Smooth muscle cell (in vitro differentiated cells): Measurements from ENCODE around the gene KRTAP10-3. TPM values are rescaled to one million over a fixed set of nuclear protein-coding genes. Genes with fewer than 3 reads are reported as not detected.

ENCODE experiments used
- DNase-seq: peaks from one replicate; lab custom pipeline; 2025; ENCODE audit not compliant: unreplicated experiment; lab: John Stamatoyannopoulos, UW
- H2AFZ ChIP-seq: fragments of 200-600 bp; sonication (generic); 2 replicates; pipeline ENCODE4 v1.6.0; 2016; ENCODE audit warnings: antibody characterized with exemption, low read depth, mild to moderate bottlenecking
- H3F3A ChIP-seq: fragments of 200-600 bp; sonication (generic); 2 replicates; pipeline ENCODE4 v1.6.0; 2017; ENCODE audit warnings: antibody characterized with exemption, low read depth
- H3K27ac ChIP-seq: fragments of 200-600 bp; sonication (generic); 2 replicates; pipeline ENCODE4 v1.5.1; 2016; ENCODE audit warnings: low read depth, mild to moderate bottlenecking
- H3K27me3 ChIP-seq: fragments of 200-600 bp; sonication (generic); 2 replicates; pipeline ENCODE4 v1.6.1; 2016; ENCODE audit warnings: low read depth, mild to moderate bottlenecking
- H3K36me3 ChIP-seq: fragments of 200-600 bp; sonication (generic); 2 replicates; pipeline ENCODE4 v1.5.1; 2016; ENCODE audit warnings: low read depth
- H3K4me1 ChIP-seq: fragments of 200-600 bp; sonication (generic); 2 replicates; pipeline ENCODE4 v1.5.1; 2016; ENCODE audit warnings: low read depth
- H3K4me2 ChIP-seq: fragments of 200-600 bp; sonication (generic); 2 replicates; pipeline ENCODE4 v1.6.0; 2016; ENCODE audit warnings: mild to moderate bottlenecking
- H3K4me3 ChIP-seq: fragments of 200-600 bp; sonication (generic); 2 replicates; pipeline ENCODE4 v1.5.1; 2016; ENCODE audit warnings: mild to moderate bottlenecking
- H3K79me2 ChIP-seq: fragments of 200-600 bp; sonication (generic); 2 replicates; pipeline ENCODE4 v1.6.0; 2016; ENCODE audit warnings: low read depth, mild to moderate bottlenecking
- H3K9ac ChIP-seq: fragments of 200-600 bp; sonication (generic); 2 replicates; pipeline ENCODE4 v1.6.0; 2016; ENCODE audit warnings: low read depth
- H3K9me3 ChIP-seq: fragments of 200-600 bp; sonication (generic); replicated peaks from 2 replicates; pipeline ENCODE4 v1.5.1; 2016; ENCODE audit warnings: low read depth
- H4K20me1 ChIP-seq: fragments of 200-600 bp; sonication (generic); 2 replicates; pipeline ENCODE4 v1.6.0; 2016; ENCODE audit warnings: low read depth
- WGBS: methylation state at CpG from one replicate; pipeline ENCODE4 v1.1.7; 2016; ENCODE audit warnings: low lambda C conversion rate; 5-methylcytosine and 5-hydroxymethylcytosine counted together
- polyA plus RNA-seq: library from polyadenylated mRNA; unstranded; fragments of >200 nt; fragmentation: Nextera tagmentation; extraction: Ambion mirVana; gene quantifications from 2 replicates; pipeline ENCODE4 v1.2.1, GENCODE V29; 2016
- total RNA-seq: library from RNA; depleted of rRNA; stranded (reverse); fragments of >200 nt; gene quantifications from 2 replicates; pipeline ENCODE4 v1.2.3, GENCODE V29; 2014
- TF ChIP-seq, protein P1 (sequence below): fragments of 200-600 bp; sonication (generic); IDR thresholded peaks from 2 replicates; pipeline ENCODE4 v1.5.1; 2017; ENCODE audit warnings: borderline replicate concordance, mild to moderate bottlenecking, antibody characterized with exemption; ENCODE audit not compliant: insufficient read depth, poor library complexity, severe bottlenecking

Gene KRTAP10-3
- total and polyA plus RNA-seq, 2 experiments from 2014 or later, result not detected

DNA sequence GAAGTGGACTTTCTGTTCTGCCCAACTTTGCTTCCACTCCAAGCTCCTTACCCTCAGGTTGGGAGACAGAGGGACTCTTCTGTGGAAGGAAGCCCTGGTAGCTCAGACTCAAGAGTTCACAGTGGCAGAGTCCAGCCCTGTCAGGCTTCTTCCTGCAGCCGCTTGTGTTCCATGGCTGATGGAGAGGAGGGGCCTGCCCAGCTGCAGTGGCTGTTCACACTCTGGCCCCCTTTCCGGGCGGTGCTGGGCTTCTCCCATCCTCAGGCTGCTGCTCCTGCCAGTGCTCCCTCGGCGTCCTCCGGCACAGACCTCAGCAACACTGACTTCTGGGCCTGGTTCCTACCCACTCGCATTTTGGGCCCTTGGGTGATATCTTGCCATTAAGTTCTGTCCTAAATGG lies 22.6 kb downstream of the KRTAP10-3 start:
- no peaks in the 10 kb centered on the region for H3K9me3 ChIP-seq
- no peak overlapping the region for H2AFZ ChIP-seq
- H3K4me1 ChIP-seq, result no peaks in the 10 kb centered on the region
- no peaks in the 10 kb centered on the region for H3K36me3 ChIP-seq
- 69% methylated on average over 7 of the region's 7 CpGs for WGBS
- no peak for DNase-seq
- H3K79me2 ChIP-seq, result no peaks in the 10 kb centered on the region
- no peaks in the 10 kb centered on the region for H3F3A ChIP-seq
- TF ChIP-seq, protein P1, sequence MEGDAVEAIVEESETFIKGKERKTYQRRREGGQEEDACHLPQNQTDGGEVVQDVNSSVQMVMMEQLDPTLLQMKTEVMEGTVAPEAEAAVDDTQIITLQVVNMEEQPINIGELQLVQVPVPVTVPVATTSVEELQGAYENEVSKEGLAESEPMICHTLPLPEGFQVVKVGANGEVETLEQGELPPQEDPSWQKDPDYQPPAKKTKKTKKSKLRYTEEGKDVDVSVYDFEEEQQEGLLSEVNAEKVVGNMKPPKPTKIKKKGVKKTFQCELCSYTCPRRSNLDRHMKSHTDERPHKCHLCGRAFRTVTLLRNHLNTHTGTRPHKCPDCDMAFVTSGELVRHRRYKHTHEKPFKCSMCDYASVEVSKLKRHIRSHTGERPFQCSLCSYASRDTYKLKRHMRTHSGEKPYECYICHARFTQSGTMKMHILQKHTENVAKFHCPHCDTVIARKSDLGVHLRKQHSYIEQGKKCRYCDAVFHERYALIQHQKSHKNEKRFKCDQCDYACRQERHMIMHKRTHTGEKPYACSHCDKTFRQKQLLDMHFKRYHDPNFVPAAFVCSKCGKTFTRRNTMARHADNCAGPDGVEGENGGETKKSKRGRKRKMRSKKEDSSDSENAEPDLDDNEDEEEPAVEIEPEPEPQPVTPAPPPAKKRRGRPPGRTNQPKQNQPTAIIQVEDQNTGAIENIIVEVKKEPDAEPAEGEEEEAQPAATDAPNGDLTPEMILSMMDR, result no peak
- no peak overlapping the region for H3K4me2 ChIP-seq
- no peak overlapping the region for H3K4me3 ChIP-seq
- H3K27me3 ChIP-seq, result no peaks in the 10 kb centered on the region
- H3K27ac ChIP-seq, result no peak overlapping the region
- H4K20me1 ChIP-seq, result no peaks in the 10 kb centered on the region
- H3K9ac ChIP-seq, result no peak overlapping the region

- Histone ChIP-seq H4K20me1 (no peaks in the 10 kb centered on the region), H3K4me2 (no peak overlapping the region), H2AFZ (no peak overlapping the region), H3F3A (no peaks in the 10 kb centered on the region), H3K9ac (no peak overlapping the region), H3K36me3 (no peaks in the 10 kb centered on the region), H3K9me3 (no peaks in the 10 kb centered on the region), H3K4me1 (no peaks in the 10 kb centered on the region), H3K4me3 (no peak overlapping the region), H3K79me2 (no peaks in the 10 kb centered on the region), H3K27ac (no peak overlapping the region), H3K27me3 (no peaks in the 10 kb centered on the region)
- DNase-seq, result no peak
- WGBS, result 91% methylated on average over 6 of the region's 6 CpGs
- TF ChIP-seq, protein P1, result no peak
Measured at GRCh38 chr21:44534688-44535087, 23.9 kb downstream of the KRTAP10-3 start.

DNA sequence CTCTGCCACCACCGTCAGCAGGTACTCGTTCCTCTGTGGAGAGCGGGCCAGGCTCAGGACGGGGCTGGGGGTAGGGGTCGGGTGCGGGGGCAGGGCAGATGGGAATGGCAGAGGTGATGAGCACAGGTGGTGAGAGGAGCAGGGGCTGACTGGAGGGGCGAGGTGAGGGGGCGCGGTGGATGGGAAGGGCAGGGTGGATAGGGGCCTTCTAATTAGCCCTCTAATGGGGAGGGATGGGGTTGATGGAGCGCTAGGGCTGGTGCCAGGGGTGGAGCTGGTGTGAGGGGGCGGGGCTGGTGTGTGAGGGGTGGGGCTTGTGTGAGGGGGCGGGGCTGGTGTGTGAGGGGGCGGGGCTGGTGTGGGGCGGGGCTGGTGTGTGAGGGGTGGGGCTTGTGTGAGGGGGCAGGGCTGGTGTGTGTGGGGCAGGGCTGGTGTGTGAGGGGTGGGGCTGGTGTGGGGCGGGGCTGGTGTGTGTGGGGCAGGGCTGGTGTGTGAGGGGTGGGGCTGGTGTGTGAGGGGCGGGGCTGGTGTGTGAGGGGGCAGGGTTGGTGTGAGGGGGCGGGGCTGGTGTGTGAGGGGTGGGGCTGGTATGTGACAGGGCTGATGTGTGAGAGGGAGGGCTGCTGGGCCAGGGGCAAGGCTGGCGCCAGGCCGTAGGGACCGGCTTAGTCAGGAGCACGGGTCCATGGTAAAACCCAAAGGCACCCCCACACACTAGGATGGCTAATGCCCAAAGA lies 24.5 kb downstream of the KRTAP10-3 start:
- DNase-seq, result no peak
- Histone ChIP-seq H3F3A (no peaks in the 10 kb centered on the region), H4K20me1 (no peaks in the 10 kb centered on the region), H3K9ac (no peak overlapping the region), H3K27me3 (no peaks in the 10 kb centered on the region), H3K9me3 (no peaks in the 10 kb centered on the region), H3K4me2 (no peak overlapping the region), H3K4me1 (no peaks in the 10 kb centered on the region), H3K27ac (no peak overlapping the region), H3K36me3 (no peaks in the 10 kb centered on the region), H3K4me3 (no peak overlapping the region), H3K79me2 (no peaks in the 10 kb centered on the region), H2AFZ (no peak overlapping the region)
- WGBS, result 91% methylated on average over 7 of the region's 21 CpGs
- TF ChIP-seq, protein P1, result no peak

GRCh38 chr21:44533121-44533890 lies 25.3 kb downstream of the KRTAP10-3 start:
- H3K4me3 ChIP-seq, result no peak overlapping the region

More at GRCh38 chr21:44533121-44533890, 25.3 kb downstream of the KRTAP10-3 start:
- H3K36me3 ChIP-seq, result no peaks in the 10 kb centered on the region
- no peak overlapping the region for H2AFZ ChIP-seq
- no peaks in the 10 kb centered on the region for H3K4me1 ChIP-seq
- no peaks in the 10 kb centered on the region for H3F3A ChIP-seq
- H4K20me1 ChIP-seq, result no peaks in the 10 kb centered on the region
- WGBS, result 96% methylated on average over 34 of the region's 37 CpGs
- DNase-seq, result no peak
- H3K4me2 ChIP-seq, result no peak overlapping the region
- H3K79me2 ChIP-seq, result no peaks in the 10 kb centered on the region
- no peaks in the 10 kb centered on the region for H3K9me3 ChIP-seq
- no peaks in the 10 kb centered on the region for H3K27me3 ChIP-seq
- TF ChIP-seq, protein P1, result no peak
- no peak overlapping the region for H3K9ac ChIP-seq
- no peak overlapping the region for H3K27ac ChIP-seq
